Spleen (tissue), 11 donors: ENCODE measurements around the gene CTSE. TPM values are rescaled to one million over a fixed set of nuclear protein-coding genes. Genes with fewer than 3 reads are reported as not detected.
A peak's percentile ranks its signal among the peaks of the same experiment; 100 is the strongest.
"Not testable (repeated sequence)": the region's sequence is repeated elsewhere in the genome, so short reads cannot be mapped to it uniquely, and the experiment has no call there.

Experiments
- DNase-seq: peaks from one replicate; pipeline ENCODE4 v3.0.0-alpha.2; 2020
- H3K27ac ChIP-seq, 8 donors: fragments of 200-600 bp; sonication (generic) in 7 of 8; 1 replicate in 4 of 8; 2 replicates in 4 of 8; pipeline versions ENCODE4 v1.5.0 to v1.8.0; 2016 to 2021; ENCODE audit warnings: inconsistent platforms in 4 of 8, mild to moderate bottlenecking in 4 of 8, moderate library complexity in 1 of 8
- H3K27me3 ChIP-seq, 7 donors: fragments of 200-600 bp; sonication (generic) in 6 of 7; replicated peaks in 1 of 7; 1 replicate in 4 of 7; 2 replicates in 3 of 7; pipeline versions ENCODE4 v1.5.0 to v1.8.0; 2016 to 2021; ENCODE audit warnings: inconsistent platforms in 3 of 7, mild to moderate bottlenecking in 1 of 7
- H3K36me3 ChIP-seq, 6 donors: fragments of 200-600 bp; sonication (generic) in 5 of 6; 1 replicate in 4 of 6; 2 replicates in 2 of 6; pipeline versions ENCODE4 v1.5.0 to v1.8.0; 2016 to 2021; ENCODE audit warnings: inconsistent platforms in 2 of 6
- H3K4me1 ChIP-seq, 6 donors: fragments of 200-600 bp; sonication (generic) in 5 of 6; 1 replicate in 3 of 6; 2 replicates in 3 of 6; pipeline versions ENCODE4 v1.5.0 to v1.8.0; 2016 to 2021; ENCODE audit warnings: inconsistent platforms in 3 of 6
- H3K4me3 ChIP-seq, 8 donors: fragments of 200-600 bp; sonication (generic) in 7 of 8; 1 replicate in 4 of 8; 2 replicates in 4 of 8; pipeline versions ENCODE4 v1.5.0 to v1.8.0; 2016 to 2021; ENCODE audit warnings: inconsistent platforms in 4 of 8, mild to moderate bottlenecking in 4 of 8, moderate library complexity in 2 of 8
- H3K9me3 ChIP-seq, 8 donors: fragments of 200-600 bp; sonication (generic) in 7 of 8; 1 replicate in 4 of 8; 2 replicates in 4 of 8; pipeline versions ENCODE4 v1.5.0 to v1.8.0; 2016 to 2021; ENCODE audit warnings: inconsistent platforms in 4 of 8
- POLR2A ChIP-seq, 3 donors: fragments of 450-650 bp; IDR thresholded peaks; one replicate each; pipeline ENCODE4 v1.5.1; 2017; ENCODE audit warnings: antibody characterized with exemption in 3 of 3, mild to moderate bottlenecking in 1 of 3
- POLR2AphosphoS5 ChIP-seq, 3 donors: sonication (generic); formaldehyde crosslinking; IDR thresholded peaks; one replicate each; pipeline ENCODE4 v1.5.1; 2017; ENCODE audit warnings: antibody characterized with exemption in 3 of 3
- WGBS, 5 donors: extraction: QIAGEN DNeasy Blood & Tissue Kit in 3 of 5; methylation state at CpG; one replicate each; pipeline versions ENCODE4 v1.1.5 to v1.1.7; 2013 to 2018; 5-methylcytosine and 5-hydroxymethylcytosine counted together
- intact Hi-C: fragments of 100-400 bp; cut with DNase I; formaldehyde crosslinking; loops from one replicate; pipeline ENCODE4 v1.15.0; 2023; ENCODE audit warnings: low total_unique reads
- polyA plus RNA-seq, 3 donors: library from polyadenylated mRNA; stranded (reverse); fragments of 200-250 nt; gene quantifications; one replicate each; pipeline ENCODE4 v1.2.1, GENCODE V29; 2013
- total RNA-seq, 7 donors: library from RNA; depleted of rRNA in 3 of 7; stranded (reverse); fragments of >200 nt in 3 of 7; fragmentation: NEBNext Ultra II Directional in 4 of 7; extraction: Animal tissue kit (Norgen Biotek cat#: 25700) in 4 of 7; gene quantifications; one replicate each; pipeline versions ENCODE4 v1.1.0 to v1.2.1, GENCODE V29; 2016 to 2021
- TF ChIP-seq, protein P1 (sequence below), 11 experiments: fragments of 200-600 bp in 7 of 11; fragments of 450-650 bp in 4 of 11; sonication (generic) in 4 of 11; IDR thresholded peaks in 8 of 11; conservative IDR thresholded peaks in 3 of 11; 1 replicate in 7 of 11; 2 replicates in 4 of 11; pipeline versions ENCODE4 v1.4.0 to v1.8.0; 2016 to 2021; ENCODE audit warnings: antibody characterized with exemption in 11 of 11, inconsistent platforms in 4 of 11, mild to moderate bottlenecking in 1 of 11
- donor health status: healthy with polysubstance abuse.
- donor health status: DM: no; HTN: no; CAD: no; lungs with moderate emphysema.
- donor health status: DM: no; HTN: no; CAD: no.
- donor health status: Bipolar disorder and iron deficiency.
- donor health status: healthy.
- donor health status: DM: no; HTN: no; CAD: no.
- donor health status: DM: yes; HTN: yes; CAD: no.

The CTSE gene
- total and polyA plus RNA-seq, 10 donors, result 0.06 to 0.66 (median 0.11) TPM; not detected in 5

DNA sequence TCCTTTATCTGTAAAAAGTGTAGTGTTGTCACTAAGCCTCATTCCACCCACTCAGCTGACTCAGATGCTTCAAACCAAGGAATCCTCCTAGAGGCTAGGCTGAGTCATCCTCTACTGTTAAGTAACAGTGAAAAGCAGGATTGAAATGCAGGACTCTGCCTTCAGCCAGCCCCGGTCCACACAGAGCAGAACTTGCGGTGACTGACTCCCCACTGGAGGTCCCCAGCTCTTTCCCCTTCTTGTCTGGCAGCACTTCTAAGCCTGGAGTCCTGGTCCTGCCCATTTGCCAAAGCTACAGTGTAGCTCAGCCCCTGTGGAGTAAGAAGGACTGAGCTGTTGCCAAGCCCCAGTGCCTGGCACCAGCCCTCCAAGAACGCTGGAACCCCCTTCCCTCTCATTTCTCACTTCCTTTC lies 22.2 kb downstream of the CTSE start:
- TF ChIP-seq, protein P1, sequence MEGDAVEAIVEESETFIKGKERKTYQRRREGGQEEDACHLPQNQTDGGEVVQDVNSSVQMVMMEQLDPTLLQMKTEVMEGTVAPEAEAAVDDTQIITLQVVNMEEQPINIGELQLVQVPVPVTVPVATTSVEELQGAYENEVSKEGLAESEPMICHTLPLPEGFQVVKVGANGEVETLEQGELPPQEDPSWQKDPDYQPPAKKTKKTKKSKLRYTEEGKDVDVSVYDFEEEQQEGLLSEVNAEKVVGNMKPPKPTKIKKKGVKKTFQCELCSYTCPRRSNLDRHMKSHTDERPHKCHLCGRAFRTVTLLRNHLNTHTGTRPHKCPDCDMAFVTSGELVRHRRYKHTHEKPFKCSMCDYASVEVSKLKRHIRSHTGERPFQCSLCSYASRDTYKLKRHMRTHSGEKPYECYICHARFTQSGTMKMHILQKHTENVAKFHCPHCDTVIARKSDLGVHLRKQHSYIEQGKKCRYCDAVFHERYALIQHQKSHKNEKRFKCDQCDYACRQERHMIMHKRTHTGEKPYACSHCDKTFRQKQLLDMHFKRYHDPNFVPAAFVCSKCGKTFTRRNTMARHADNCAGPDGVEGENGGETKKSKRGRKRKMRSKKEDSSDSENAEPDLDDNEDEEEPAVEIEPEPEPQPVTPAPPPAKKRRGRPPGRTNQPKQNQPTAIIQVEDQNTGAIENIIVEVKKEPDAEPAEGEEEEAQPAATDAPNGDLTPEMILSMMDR (IDR thresholded peaks at IDR 0.05 in 8 of 11, conservative IDR thresholded peaks at IDR 0.05 in 3 of 11), result no peak
- TF ChIP-seq POLR2AphosphoS5 (IDR thresholded peaks at IDR 0.05), result no peak
- TF ChIP-seq POLR2A (IDR thresholded peaks at IDR 0.05), result no peak
- no peaks in the 10 kb centered on the region for H3K27me3 ChIP-seq
- peaks cover 0 to 1% (median 0%) of the 10 kb centered on the region in 8 donors for H3K9me3 ChIP-seq
- DNase-seq, result no peak
- no peak overlapping the region for H3K4me3 ChIP-seq
- peak overlapping the region in 1 of 8 donors; percentile 20 for H3K27ac ChIP-seq
- H3K36me3 ChIP-seq, result no peaks in the 10 kb centered on the region
- H3K4me1 ChIP-seq, result peaks cover 0 to 27% (median 13%) of the 10 kb centered on the region in 6 donors
- 23 to 36% (median 32%) methylated on average over 3 of the region's 3 CpGs for WGBS, 5 donors
- intact Hi-C loops, result no loop called here

DNA sequence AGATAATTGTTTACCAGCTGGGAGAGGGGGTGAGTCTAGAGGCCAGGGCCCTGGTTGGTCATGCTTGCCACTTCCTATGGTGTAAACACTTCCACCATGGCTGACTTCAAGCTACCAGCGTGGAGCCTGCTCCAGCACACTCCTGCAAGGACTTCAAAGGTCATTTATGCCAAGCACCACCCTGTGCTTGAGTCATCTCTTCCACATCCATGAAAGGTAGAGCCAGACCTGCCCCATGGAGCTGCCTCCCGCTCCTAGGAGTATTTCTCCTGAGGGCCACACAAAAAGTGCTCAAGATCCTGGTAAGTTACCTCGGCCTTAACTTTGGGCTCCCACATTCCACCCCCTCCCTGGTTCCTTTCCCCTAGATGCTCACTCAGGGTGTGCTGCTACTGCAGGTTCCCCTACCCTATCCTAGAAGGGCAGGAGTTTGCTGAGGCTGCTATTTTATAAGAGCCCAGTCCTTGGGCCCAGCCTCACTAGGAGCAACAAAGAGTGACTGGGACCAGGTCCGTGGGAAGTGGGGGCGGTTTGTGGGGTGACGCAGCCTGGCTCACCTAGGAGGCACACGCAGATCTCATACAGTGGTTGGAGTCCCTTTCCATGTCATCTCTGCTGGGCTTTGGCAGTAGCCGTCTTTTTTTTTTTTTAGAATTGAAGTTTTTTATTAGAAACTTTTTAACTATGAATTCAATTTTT lies 22.9 kb downstream of the CTSE start:
- intact Hi-C loops, result no loop called here
- Histone ChIP-seq H3K4me1 (peaks cover 0 to 27% (median 13%) of the 10 kb centered on the region in 6 donors), H3K27me3 (no peaks in the 10 kb centered on the region), H3K36me3 (no peaks in the 10 kb centered on the region), H3K4me3 (no peak overlapping the region), H3K9me3 (peaks cover 0 to 4% (median 0%) of the 10 kb centered on the region in 8 donors), H3K27ac (no peak overlapping the region)
- 78 to 91% (median 82%) methylated on average over 8 of the region's 8 CpGs for WGBS, 5 donors
- TF ChIP-seq, protein P1 (IDR thresholded peaks at IDR 0.05 in 8 of 11, conservative IDR thresholded peaks at IDR 0.05 in 3 of 11), result no peak
- TF ChIP-seq POLR2A (IDR thresholded peaks at IDR 0.05) (no peak), POLR2AphosphoS5 (IDR thresholded peaks at IDR 0.05) (no peak)
- no peak for DNase-seq

- intact Hi-C loops, result no loop called here
- no peak overlapping the region for H3K4me3 ChIP-seq
- no peaks in the 10 kb centered on the region for H3K27me3 ChIP-seq
- peaks cover 0 to 4% (median 0%) of the 10 kb centered on the region in 8 donors for H3K9me3 ChIP-seq
- no peaks in the 10 kb centered on the region for H3K36me3 ChIP-seq
- H3K4me1 ChIP-seq, result peaks cover 0 to 27% (median 13%) of the 10 kb centered on the region in 6 donors
- TF ChIP-seq POLR2AphosphoS5 (IDR thresholded peaks at IDR 0.05) (no peak), POLR2A (IDR thresholded peaks at IDR 0.05) (no peak)
- TF ChIP-seq, protein P1 (IDR thresholded peaks at IDR 0.05 in 8 of 11, conservative IDR thresholded peaks at IDR 0.05 in 3 of 11), result no peak
- no peak overlapping the region for H3K27ac ChIP-seq
- no peak for DNase-seq
- 84 to 94% (median 86%) methylated on average over 13 of the region's 13 CpGs for WGBS, 5 donors
Measured at GRCh38 chr1:205998457-205999241, 25.0 kb downstream of the CTSE start.

DNA sequence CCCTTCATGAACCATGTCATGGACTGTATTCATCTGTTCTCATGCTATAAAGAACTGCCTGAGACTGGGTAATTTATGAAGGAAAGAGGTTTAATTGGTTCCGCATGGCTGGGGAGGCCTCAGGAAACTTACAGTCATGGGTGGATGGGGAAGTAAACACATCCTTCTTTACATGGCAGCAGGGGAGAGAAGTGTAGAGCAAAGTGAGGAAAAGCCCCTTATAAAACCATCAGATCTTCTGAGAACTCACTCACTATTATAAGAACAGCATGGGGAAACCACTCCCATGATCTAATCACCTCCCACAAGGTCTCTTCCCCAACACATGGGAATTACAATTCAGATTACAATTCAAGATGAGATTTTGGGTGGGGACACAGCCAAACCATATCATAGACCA lies 27.1 kb downstream of the CTSE start:
- H3K36me3 ChIP-seq, H3K9me3 ChIP-seq, DNase-seq, intact Hi-C loops, H3K27me3 ChIP-seq, H3K4me3 ChIP-seq, H3K27ac ChIP-seq: not testable (repeated sequence)
- WGBS, 5 donors, result 76 to 86% (median 82%) methylated on average over 1 of the region's 1 CpG
- peaks cover 0 to 14% (median 2%) of the 10 kb centered on the region in 6 donors for H3K4me1 ChIP-seq
